Measurements from ENCODE around the gene PPP3CA. TPM values are rescaled to one million over a fixed set of nuclear protein-coding genes. Genes with fewer than 3 reads are reported as not detected.

The PPP3CA gene
- total RNA-seq, 1 experiment from 2014 or later = 31.0 TPM

DNA sequence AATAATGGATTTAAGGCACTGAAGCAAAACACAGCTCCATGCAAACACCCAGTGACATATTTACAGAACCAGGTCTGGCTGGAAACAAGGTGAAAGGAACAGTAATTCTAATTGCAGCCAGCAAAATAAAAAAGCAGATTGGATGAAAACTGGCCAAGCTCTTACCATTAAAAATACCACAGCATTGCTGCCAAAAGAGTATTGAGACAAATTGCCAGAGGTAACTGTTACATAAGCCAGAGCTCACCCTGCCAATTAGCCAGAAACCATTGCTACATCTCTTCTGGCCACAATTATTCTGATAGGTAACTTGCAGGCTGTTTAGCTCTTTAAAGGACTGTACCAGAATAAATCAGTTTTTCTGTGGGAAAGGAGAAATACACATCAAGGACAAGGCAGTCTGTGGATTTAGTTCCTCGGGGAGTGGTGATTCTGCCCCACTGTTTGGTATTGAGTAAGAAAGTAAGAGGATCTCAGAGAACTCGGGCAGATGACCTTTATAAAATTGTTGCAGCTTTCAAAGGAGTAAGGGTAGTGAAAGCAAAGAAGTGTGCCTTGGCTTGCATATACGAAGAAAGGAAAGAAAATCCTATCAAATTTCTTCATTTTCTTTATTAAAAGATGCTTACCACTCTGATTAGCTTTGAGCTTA lies 369.5 kb downstream of the PPP3CA start:
- no peaks in the 10 kb centered on the region for H3K4me1 ChIP-seq (ENCODE audit: control insufficient read depth, insufficient read depth, low read length)
- DNase-seq (ENCODE audit: low read depth, low spot score) (no peak), ATAC-seq (no peak)
- no peak overlapping the region for H3K4me3 ChIP-seq (ENCODE audit: low read depth in 2 of 2, low read length in 2 of 2)
- no peaks in the 10 kb centered on the region for H3K9me3 ChIP-seq (ENCODE audit: control insufficient read depth, insufficient read depth, low read depth, low read length)
- intact Hi-C loops (cut with micrococcal nuclease; ENCODE audit: unreplicated experiment) (no loop called here), in situ Hi-C loops (cut with HindIII; ENCODE audit: low pct_unique_long_range_greater_than_20kb, low sequenced_read_pairs) (no loop called here)
- POLR2A ChIA-PET = no interaction called here
- no peak overlapping the region for H3K27ac ChIP-seq (ENCODE audit: low read length)
- H3K36me3 ChIP-seq (ENCODE audit: control insufficient read depth, insufficient read depth, low read length) = no peaks in the 10 kb centered on the region
- TF ChIP-seq SIN3A (IDR thresholded peaks at IDR 0.05; ENCODE audit: borderline replicate concordance, insufficient read depth, low read depth, low read length) = no peak
- TF ChIP-seq, protein P1, sequence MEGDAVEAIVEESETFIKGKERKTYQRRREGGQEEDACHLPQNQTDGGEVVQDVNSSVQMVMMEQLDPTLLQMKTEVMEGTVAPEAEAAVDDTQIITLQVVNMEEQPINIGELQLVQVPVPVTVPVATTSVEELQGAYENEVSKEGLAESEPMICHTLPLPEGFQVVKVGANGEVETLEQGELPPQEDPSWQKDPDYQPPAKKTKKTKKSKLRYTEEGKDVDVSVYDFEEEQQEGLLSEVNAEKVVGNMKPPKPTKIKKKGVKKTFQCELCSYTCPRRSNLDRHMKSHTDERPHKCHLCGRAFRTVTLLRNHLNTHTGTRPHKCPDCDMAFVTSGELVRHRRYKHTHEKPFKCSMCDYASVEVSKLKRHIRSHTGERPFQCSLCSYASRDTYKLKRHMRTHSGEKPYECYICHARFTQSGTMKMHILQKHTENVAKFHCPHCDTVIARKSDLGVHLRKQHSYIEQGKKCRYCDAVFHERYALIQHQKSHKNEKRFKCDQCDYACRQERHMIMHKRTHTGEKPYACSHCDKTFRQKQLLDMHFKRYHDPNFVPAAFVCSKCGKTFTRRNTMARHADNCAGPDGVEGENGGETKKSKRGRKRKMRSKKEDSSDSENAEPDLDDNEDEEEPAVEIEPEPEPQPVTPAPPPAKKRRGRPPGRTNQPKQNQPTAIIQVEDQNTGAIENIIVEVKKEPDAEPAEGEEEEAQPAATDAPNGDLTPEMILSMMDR (IDR thresholded peaks at IDR 0.05) = no peak
- TF ChIP-seq, protein P2, sequence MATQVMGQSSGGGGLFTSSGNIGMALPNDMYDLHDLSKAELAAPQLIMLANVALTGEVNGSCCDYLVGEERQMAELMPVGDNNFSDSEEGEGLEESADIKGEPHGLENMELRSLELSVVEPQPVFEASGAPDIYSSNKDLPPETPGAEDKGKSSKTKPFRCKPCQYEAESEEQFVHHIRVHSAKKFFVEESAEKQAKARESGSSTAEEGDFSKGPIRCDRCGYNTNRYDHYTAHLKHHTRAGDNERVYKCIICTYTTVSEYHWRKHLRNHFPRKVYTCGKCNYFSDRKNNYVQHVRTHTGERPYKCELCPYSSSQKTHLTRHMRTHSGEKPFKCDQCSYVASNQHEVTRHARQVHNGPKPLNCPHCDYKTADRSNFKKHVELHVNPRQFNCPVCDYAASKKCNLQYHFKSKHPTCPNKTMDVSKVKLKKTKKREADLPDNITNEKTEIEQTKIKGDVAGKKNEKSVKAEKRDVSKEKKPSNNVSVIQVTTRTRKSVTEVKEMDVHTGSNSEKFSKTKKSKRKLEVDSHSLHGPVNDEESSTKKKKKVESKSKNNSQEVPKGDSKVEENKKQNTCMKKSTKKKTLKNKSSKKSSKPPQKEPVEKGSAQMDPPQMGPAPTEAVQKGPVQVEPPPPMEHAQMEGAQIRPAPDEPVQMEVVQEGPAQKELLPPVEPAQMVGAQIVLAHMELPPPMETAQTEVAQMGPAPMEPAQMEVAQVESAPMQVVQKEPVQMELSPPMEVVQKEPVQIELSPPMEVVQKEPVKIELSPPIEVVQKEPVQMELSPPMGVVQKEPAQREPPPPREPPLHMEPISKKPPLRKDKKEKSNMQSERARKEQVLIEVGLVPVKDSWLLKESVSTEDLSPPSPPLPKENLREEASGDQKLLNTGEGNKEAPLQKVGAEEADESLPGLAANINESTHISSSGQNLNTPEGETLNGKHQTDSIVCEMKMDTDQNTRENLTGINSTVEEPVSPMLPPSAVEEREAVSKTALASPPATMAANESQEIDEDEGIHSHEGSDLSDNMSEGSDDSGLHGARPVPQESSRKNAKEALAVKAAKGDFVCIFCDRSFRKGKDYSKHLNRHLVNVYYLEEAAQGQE (IDR thresholded peaks at IDR 0.05; ENCODE audit: insufficient read depth in 1 of 2, low read depth in 2 of 2, low read length in 1 of 2) = no peak
- CTCF ChIA-PET = interaction anchor here (0.6 kb wide), 1 partner anchor 98 kb away, joined by 4 read pairs; no protein-coding TSS in a partner anchor
- no peaks in the 10 kb centered on the region for H3K27me3 ChIP-seq (ENCODE audit: control insufficient read depth, insufficient read depth, low read length)
- BruUV-seq (replicated peaks) = no TSS peak

DNA sequence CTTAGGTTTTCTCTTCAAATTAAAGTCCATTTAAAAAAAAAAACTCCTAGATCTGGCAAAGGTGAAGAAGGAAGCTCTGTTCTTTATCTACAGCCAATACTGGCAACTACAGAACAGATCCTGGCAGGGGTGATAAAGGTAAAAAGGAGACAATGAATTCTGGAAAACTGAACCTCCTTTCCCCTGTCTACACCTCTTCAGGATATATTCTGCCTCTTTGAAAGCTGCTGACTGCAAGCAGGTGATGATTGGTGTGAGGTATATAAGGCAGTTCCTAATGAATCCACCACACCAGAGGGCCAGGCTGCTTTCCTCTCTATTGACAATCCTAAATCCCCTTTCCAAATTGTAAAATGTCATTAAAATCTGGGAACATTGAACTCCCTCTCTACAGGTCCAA lies 370.1 kb downstream of the PPP3CA start:
- BruUV-seq (replicated peaks) = no TSS peak
- in situ Hi-C loops (cut with HindIII; ENCODE audit: low pct_unique_long_range_greater_than_20kb, low sequenced_read_pairs) (no loop called here), intact Hi-C loops (cut with micrococcal nuclease; ENCODE audit: unreplicated experiment) (no loop called here)
- H3K27me3 ChIP-seq (ENCODE audit: control insufficient read depth, insufficient read depth, low read length) = no peaks in the 10 kb centered on the region
- no peak overlapping the region for H3K4me3 ChIP-seq (ENCODE audit: low read depth in 2 of 2, low read length in 2 of 2)
- H3K27ac ChIP-seq (ENCODE audit: low read length) = no peak overlapping the region
- no peaks in the 10 kb centered on the region for H3K9me3 ChIP-seq (ENCODE audit: control insufficient read depth, insufficient read depth, low read depth, low read length)
- TF ChIP-seq TCF7L2 (IDR thresholded peaks at IDR 0.05; ENCODE audit: low read depth, low read length) (no peak), SIN3A (IDR thresholded peaks at IDR 0.05; ENCODE audit: borderline replicate concordance, insufficient read depth, low read depth, low read length) (no peak), POLR2AphosphoS5 (IDR thresholded peaks at IDR 0.05; ENCODE audit: low read depth, low read length) (no peak)
- TF ChIP-seq, protein P1 (IDR thresholded peaks at IDR 0.05) = no peak
- TF ChIP-seq, protein P2 (IDR thresholded peaks at IDR 0.05; ENCODE audit: insufficient read depth in 1 of 2, low read depth in 2 of 2, low read length in 1 of 2) = no peak
- no peaks in the 10 kb centered on the region for H3K4me1 ChIP-seq (ENCODE audit: control insufficient read depth, insufficient read depth, low read length)
- POLR2A ChIA-PET = no interaction called here
- DNase-seq (ENCODE audit: low read depth, low spot score) (no peak), ATAC-seq (no peak)
- CTCF ChIA-PET = no interaction called here
- no peaks in the 10 kb centered on the region for H3K36me3 ChIP-seq (ENCODE audit: control insufficient read depth, insufficient read depth, low read length)
